Astrocyte (in vitro differentiated cells and primary cell): Measurements from ENCODE around the gene HGS. TPM values are rescaled to one million over a fixed set of nuclear protein-coding genes. Genes with fewer than 3 reads are reported as not detected.

ENCODE experiments used
- DNase-seq: peaks from one replicate; pipeline ENCODE4 v3.0.0-alpha.2; 2010; ENCODE audit warnings: low read depth
- FAIRE-seq: peaks from 2 replicates; lab custom pipeline; 2011; peaks lifted over from hg19 to GRCh38; lab: Jason Lieb, UNC
- H2AFZ ChIP-seq: 2 replicates; pipeline ENCODE4 v1.6.0; 2012; ENCODE audit warnings: low read depth, low read length, inconsistent platforms
- H3K27ac ChIP-seq: 2 replicates; pipeline ENCODE4 v1.5.1; 2011; ENCODE audit warnings: low read depth, low read length, inconsistent platforms
- H3K27me3 ChIP-seq: 2 replicates; pipeline ENCODE4 v1.6.0; 2011; ENCODE audit warnings: low read length, inconsistent platforms; ENCODE audit not compliant: insufficient read depth
- H3K36me3 ChIP-seq: 2 replicates; pipeline ENCODE4 v1.5.1; 2011; ENCODE audit warnings: low read length, inconsistent platforms; ENCODE audit not compliant: insufficient read depth
- H3K4me1 ChIP-seq: 2 replicates; pipeline ENCODE4 v1.5.1; 2011; ENCODE audit warnings: low read length, inconsistent platforms; ENCODE audit not compliant: insufficient read depth
- H3K4me2 ChIP-seq: 2 replicates; pipeline ENCODE4 v1.6.0; 2012; ENCODE audit warnings: low read length, inconsistent platforms
- H3K4me3 ChIP-seq: 2 replicates; pipeline ENCODE4 v1.5.1; 2011; ENCODE audit warnings: low read depth, mild to moderate bottlenecking, low read length, inconsistent platforms; ENCODE audit not compliant: insufficient read depth
- H3K79me2 ChIP-seq: 2 replicates; pipeline ENCODE4 v1.6.0; 2012; ENCODE audit warnings: mild to moderate bottlenecking, low read length, inconsistent platforms; ENCODE audit not compliant: insufficient read depth
- H3K9ac ChIP-seq: 2 replicates; pipeline ENCODE4 v1.6.0; 2012; ENCODE audit warnings: mild to moderate bottlenecking, low read length, inconsistent platforms
- H3K9me3 ChIP-seq: 2 replicates; pipeline ENCODE4 v1.5.1; 2012; ENCODE audit warnings: low read depth, mild to moderate bottlenecking, low read length, inconsistent platforms; ENCODE audit not compliant: insufficient read depth
- H4K20me1 ChIP-seq: 2 replicates; pipeline ENCODE4 v1.6.0; 2012; ENCODE audit warnings: low read length, inconsistent platforms; ENCODE audit not compliant: insufficient read depth
- H3K27ac Mint-ChIP-seq: one replicate; pipeline ENCODE4 v1.8.0; 2021; ENCODE audit warnings: mild to moderate bottlenecking, mixed read lengths; ENCODE audit not compliant: unreplicated experiment
- H3K27me3 Mint-ChIP-seq: one replicate; pipeline ENCODE4 v1.8.0; 2021; ENCODE audit warnings: low read depth, mixed read lengths; ENCODE audit not compliant: unreplicated experiment
- H3K36me3 Mint-ChIP-seq: one replicate; pipeline ENCODE4 v1.8.0; 2021; ENCODE audit warnings: low read depth, mixed read lengths; ENCODE audit not compliant: unreplicated experiment
- H3K4me1 Mint-ChIP-seq: one replicate; pipeline ENCODE4 v1.8.0; 2021; ENCODE audit warnings: low read depth, mixed read lengths; ENCODE audit not compliant: unreplicated experiment
- H3K4me3 Mint-ChIP-seq: one replicate; pipeline ENCODE4 v1.8.0; 2021; ENCODE audit warnings: mild to moderate bottlenecking, moderate library complexity, mixed read lengths; ENCODE audit not compliant: unreplicated experiment
- H3K9me3 Mint-ChIP-seq: one replicate; pipeline ENCODE4 v1.8.0; 2021; ENCODE audit warnings: mild to moderate bottlenecking, mixed read lengths; ENCODE audit not compliant: unreplicated experiment
- EZH2 ChIP-seq: IDR thresholded peaks from 2 replicates; pipeline ENCODE4 v1.6.1; 2012; ENCODE audit warnings: mild to moderate bottlenecking, low read length, inconsistent platforms; ENCODE audit not compliant: insufficient read depth
- total RNA-seq: library from RNA; stranded (reverse); gene quantifications from 2 replicates; pipeline ENCODE4 v1.2.1, GENCODE V29; 2021
- TF ChIP-seq, protein P1 (sequence below): IDR thresholded peaks from 2 replicates; pipeline ENCODE4 v1.5.1; 2011; ENCODE audit warnings: low read depth, mild to moderate bottlenecking, inconsistent platforms, low read length, moderate library complexity; ENCODE audit not compliant: insufficient read depth

The HGS gene
- total RNA-seq, 1 donor from 2014 or later = 122 TPM

- Mint-ChIP-seq H3K27ac (peak overlapping the region; percentile 96), H3K4me3 (peak overlapping the region; percentile 98), H3K4me1 (peaks cover 10% of the 10 kb centered on the region), H3K27me3 (no peaks in the 10 kb centered on the region), H3K36me3 (peaks cover 3% of the 10 kb centered on the region), H3K9me3 (no peaks in the 10 kb centered on the region)
- Histone ChIP-seq H3K27ac (peak overlapping the region; percentile 89), H3K9ac (peak overlapping the region; percentile 97), H3K9me3 (no peaks in the 10 kb centered on the region), H4K20me1 (peaks cover 49% of the 10 kb centered on the region), H3K4me3 (peak overlapping the region; percentile 86), H3K36me3 (peaks cover 7% of the 10 kb centered on the region), H3K4me1 (peaks cover 11% of the 10 kb centered on the region), H3K79me2 (peaks cover 56% of the 10 kb centered on the region), H3K4me2 (peak overlapping the region; percentile 96), H3K27me3 (no peaks in the 10 kb centered on the region), H2AFZ (no peak overlapping the region)
- TF ChIP-seq, protein P1, sequence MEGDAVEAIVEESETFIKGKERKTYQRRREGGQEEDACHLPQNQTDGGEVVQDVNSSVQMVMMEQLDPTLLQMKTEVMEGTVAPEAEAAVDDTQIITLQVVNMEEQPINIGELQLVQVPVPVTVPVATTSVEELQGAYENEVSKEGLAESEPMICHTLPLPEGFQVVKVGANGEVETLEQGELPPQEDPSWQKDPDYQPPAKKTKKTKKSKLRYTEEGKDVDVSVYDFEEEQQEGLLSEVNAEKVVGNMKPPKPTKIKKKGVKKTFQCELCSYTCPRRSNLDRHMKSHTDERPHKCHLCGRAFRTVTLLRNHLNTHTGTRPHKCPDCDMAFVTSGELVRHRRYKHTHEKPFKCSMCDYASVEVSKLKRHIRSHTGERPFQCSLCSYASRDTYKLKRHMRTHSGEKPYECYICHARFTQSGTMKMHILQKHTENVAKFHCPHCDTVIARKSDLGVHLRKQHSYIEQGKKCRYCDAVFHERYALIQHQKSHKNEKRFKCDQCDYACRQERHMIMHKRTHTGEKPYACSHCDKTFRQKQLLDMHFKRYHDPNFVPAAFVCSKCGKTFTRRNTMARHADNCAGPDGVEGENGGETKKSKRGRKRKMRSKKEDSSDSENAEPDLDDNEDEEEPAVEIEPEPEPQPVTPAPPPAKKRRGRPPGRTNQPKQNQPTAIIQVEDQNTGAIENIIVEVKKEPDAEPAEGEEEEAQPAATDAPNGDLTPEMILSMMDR = no peak
- TF ChIP-seq EZH2 = no peak
- DNase-seq = peak; percentile 46
- no peak for FAIRE-seq
These were observed 47.8 kb upstream of the HGS start for GRCh38 chr17:81635973-81636504.

GRCh38 chr17:81636505-81637288, 47.1 kb upstream of the HGS start, which contains the start of the genes NPLOC4 and TSPAN10:
NPLOC4 (minus strand) TSS chr17:81637112; CDS start chr17:81636930, 182 bp downstream.
TSPAN10 (plus strand) TSS chr17:81637196; CDS start chr17:81642413, 5,217 bp downstream.
- H3K36me3 Mint-ChIP-seq = peaks cover 3% of the 10 kb centered on the region
- H3K9me3 Mint-ChIP-seq = no peaks in the 10 kb centered on the region
- H3K27me3 Mint-ChIP-seq = no peaks in the 10 kb centered on the region
- H3K4me3 Mint-ChIP-seq = peak within 1 kb of the TSS; percentile 98
- H3K9ac ChIP-seq = peak within 1 kb of the TSS; percentile 97
- peaks cover 7% of the 10 kb centered on the region for H3K36me3 ChIP-seq
- DNase-seq = peak; percentile 53
- H4K20me1 ChIP-seq = peaks cover 43% of the 10 kb centered on the region
- H3K27ac ChIP-seq = peak within 1 kb of the TSS; percentile 89
- H3K27me3 ChIP-seq = no peaks in the 10 kb centered on the region
- H3K4me3 ChIP-seq = peak within 1 kb of the TSS; percentile 86
- no peaks in the 10 kb centered on the region for H3K9me3 ChIP-seq
- peak within 1 kb of the TSS; percentile 96 for H3K4me2 ChIP-seq
- H2AFZ ChIP-seq = peak within 1 kb of the TSS; percentile 88
- H3K27ac Mint-ChIP-seq = peak within 1 kb of the TSS; percentile 96
- H3K79me2 ChIP-seq = peaks cover 50% of the 10 kb centered on the region
- no peak for TF ChIP-seq EZH2
- TF ChIP-seq, protein P1 = no peak
- peaks cover 12% of the 10 kb centered on the region for H3K4me1 ChIP-seq
- no peak for FAIRE-seq
- H3K4me1 Mint-ChIP-seq = peaks cover 12% of the 10 kb centered on the region
